IMR-90 (cell line): ENCODE measurements around the gene LYPD3. TPM values are rescaled to one million over a fixed set of nuclear protein-coding genes. Genes with fewer than 3 reads are reported as not detected.

Experiments
- ATAC-seq: fragments of 200-7000 bp; cut with Tn5 transposase; 2 replicates; pipeline ENCODE4 v1.9.1; 2020; ENCODE audit warnings: low read depth, mild to moderate bottlenecking, moderate library complexity
- BruUV-seq: library from RNA; stranded (reverse); fragments of 400-500 nt; replicated peaks from 2 replicates; lab custom pipeline; 2021; lab: Mats Ljungman, UMichigan
- CTCF ChIA-PET: fragments of 300-600 bp; formaldehyde crosslinking; extraction: SDS; loops from one replicate; lab custom pipeline; 2021; ENCODE audit warnings: antibody characterized with exemption; lab: Yijun Ruan, JAX
- POLR2A ChIA-PET: fragments of 300-600 bp; sonication (Branson Sonifier 250); formaldehyde crosslinking; loops from one replicate; lab custom pipeline; 2022; ENCODE audit warnings: antibody characterized with exemption; ENCODE audit not compliant: unreplicated experiment; lab: Charles Lee
- DNase-seq: peaks from one replicate; pipeline ENCODE4 v3.0.0; 2013
- H2AFZ ChIP-seq: replicated peaks from 2 replicates; pipeline ENCODE3; 2013; ENCODE audit warnings: low read length, mild to moderate bottlenecking; ENCODE audit not compliant: poor library complexity
- H2AK5ac ChIP-seq: 2 replicates; pipeline ENCODE4 v1.6.1; 2013; ENCODE audit warnings: low read depth, low read length, inconsistent platforms
- H2AK9ac ChIP-seq: replicated peaks from 2 replicates; pipeline ENCODE3; 2013; ENCODE audit warnings: mild to moderate bottlenecking, low read depth, low read length, moderate library complexity; ENCODE audit not compliant: poor library complexity
- H2BK120ac ChIP-seq: 2 replicates; pipeline ENCODE4 v1.6.1; 2013; ENCODE audit warnings: low read depth, low read length, inconsistent platforms
- H2BK15ac ChIP-seq: 3 replicates; pipeline ENCODE4 v1.6.1; 2013; ENCODE audit warnings: low read depth, low read length, inconsistent platforms
- H2BK20ac ChIP-seq: 2 replicates; pipeline ENCODE4 v1.6.1; 2013; ENCODE audit warnings: low read depth, mild to moderate bottlenecking, inconsistent platforms, low read length, moderate library complexity
- H2BK5ac ChIP-seq: 2 replicates; pipeline ENCODE4 v1.6.1; 2013; ENCODE audit warnings: mild to moderate bottlenecking, low read depth, low read length, inconsistent platforms; ENCODE audit not compliant: poor library complexity, severe bottlenecking
- H3K14ac ChIP-seq: replicated peaks from 2 replicates; pipeline ENCODE4 v1.6.1; 2013; ENCODE audit warnings: low read depth, low read length, inconsistent platforms
- H3K18ac ChIP-seq: 2 replicates; pipeline ENCODE4 v1.6.1; 2013; ENCODE audit warnings: low read depth, low read length, control low read depth
- H3K23ac ChIP-seq: 2 replicates; pipeline ENCODE4 v1.6.1; 2013; ENCODE audit warnings: low read depth, low read length, inconsistent platforms
- H3K27ac ChIP-seq: 2 replicates; pipeline ENCODE4 v1.5.1; 2013; ENCODE audit warnings: mild to moderate bottlenecking, control low read depth, low read length; ENCODE audit not compliant: insufficient read depth
- H3K27me3 ChIP-seq: 2 replicates; pipeline ENCODE4 v1.6.1; 2013; ENCODE audit warnings: low read length; ENCODE audit not compliant: control insufficient read depth, insufficient read depth
- H3K36me3 ChIP-seq: 2 replicates; pipeline ENCODE4 v1.6.1; 2013; ENCODE audit warnings: low read length, mixed read lengths; ENCODE audit not compliant: control insufficient read depth, insufficient read depth
- H3K4ac ChIP-seq: 2 replicates; pipeline ENCODE4 v1.6.1; 2013; ENCODE audit warnings: low read depth, low read length, inconsistent platforms
- H3K4me1 ChIP-seq: 2 replicates; pipeline ENCODE4 v1.6.1; 2013; ENCODE audit warnings: low read length, mixed read lengths; ENCODE audit not compliant: control insufficient read depth, insufficient read depth
- H3K4me2 ChIP-seq: 2 replicates; pipeline ENCODE4 v1.6.1; 2013; ENCODE audit warnings: low read depth, mild to moderate bottlenecking, control low read depth, low read length, moderate library complexity
- H3K4me3 ChIP-seq: 2 replicates; pipeline ENCODE4 v1.5.1; 2013; ENCODE audit warnings: low read depth, mild to moderate bottlenecking, control low read depth, low read length, moderate library complexity; ENCODE audit not compliant: insufficient read depth
- H3K56ac ChIP-seq: 2 replicates; pipeline ENCODE4 v1.6.1; 2013; ENCODE audit warnings: low read length, inconsistent platforms; ENCODE audit not compliant: insufficient read depth; ENCODE audit errors: extremely low read depth
- H3K79me1 ChIP-seq, 2 experiments: 2 replicates each; pipeline ENCODE4 v1.6.1; 2013; ENCODE audit warnings: low read length in 2 of 2, inconsistent platforms in 1 of 2, low read depth in 1 of 2
- H3K9ac ChIP-seq: 2 replicates; pipeline ENCODE4 v1.6.1; 2013; ENCODE audit warnings: low read depth, low read length, control low read depth
- H3K9me1 ChIP-seq: 2 replicates; pipeline ENCODE4 v1.6.1; 2013; ENCODE audit warnings: low read length, inconsistent platforms; ENCODE audit not compliant: insufficient read depth
- H3K9me3 ChIP-seq: 2 replicates; pipeline ENCODE4 v1.6.1; 2013; ENCODE audit warnings: low read length; ENCODE audit not compliant: control insufficient read depth, insufficient read depth
- H4K20me1 ChIP-seq: 2 replicates; pipeline ENCODE4 v1.6.1; 2013; ENCODE audit warnings: low read length, inconsistent platforms; ENCODE audit not compliant: insufficient read depth
- H4K5ac ChIP-seq: 2 replicates; pipeline ENCODE4 v1.6.1; 2013; ENCODE audit warnings: mild to moderate bottlenecking, low read depth, low read length, control low read depth
- H4K8ac ChIP-seq, 2 experiments: 2 replicates each; pipeline ENCODE4 v1.6.1; 2013; ENCODE audit warnings: low read depth in 2 of 2, low read length in 2 of 2, control low read depth in 1 of 2, inconsistent platforms in 1 of 2
- H4K91ac ChIP-seq: 2 replicates; pipeline ENCODE4 v1.6.1; 2013; ENCODE audit warnings: low read depth, low read length, inconsistent platforms; ENCODE audit not compliant: insufficient read depth
- BHLHE40 ChIP-seq: fragments of 150-350 bp; IDR thresholded peaks from 2 replicates; pipeline ENCODE4 v1.6.1; 2016; ENCODE audit warnings: mild to moderate bottlenecking, low read depth, low read length
- CEBPB ChIP-seq: IDR thresholded peaks from 2 replicates; pipeline ENCODE4 v1.6.1; 2012; ENCODE audit warnings: low read depth, low read length, improper control_type of control experiment
- CHD1 ChIP-seq: IDR thresholded peaks from 2 replicates; pipeline ENCODE4 v1.6.1; 2012; ENCODE audit warnings: low read depth, low read length, improper control_type of control experiment
- FOS ChIP-seq: fragments of 150-350 bp; IDR thresholded peaks from 2 replicates; pipeline ENCODE4 v1.6.1; 2016; ENCODE audit warnings: low read depth, low read length
- MAFK ChIP-seq: IDR thresholded peaks from 2 replicates; pipeline ENCODE4 v1.6.1; 2012; ENCODE audit warnings: low read depth, low read length, improper control_type of control experiment
- MAZ ChIP-seq: IDR thresholded peaks from 2 replicates; pipeline ENCODE4 v1.6.1; 2012; ENCODE audit warnings: low read depth, mild to moderate bottlenecking, low read length, improper control_type of control experiment, moderate library complexity, borderline replicate concordance
- MXI1 ChIP-seq: IDR thresholded peaks from 2 replicates; pipeline ENCODE4 v1.6.1; 2012; ENCODE audit warnings: low read depth, mild to moderate bottlenecking, low read length, moderate library complexity, borderline replicate concordance
- NFE2L2 ChIP-seq: fragments of 150-350 bp; IDR thresholded peaks from 2 replicates; pipeline ENCODE4 v1.6.1; 2016; ENCODE audit warnings: low read depth, mild to moderate bottlenecking, low read length
- POLR2A ChIP-seq: IDR thresholded peaks from 2 replicates; pipeline ENCODE4 v1.6.1; 2012; ENCODE audit warnings: mild to moderate bottlenecking, low read depth, low read length
- RAD21 ChIP-seq: IDR thresholded peaks from 2 replicates; pipeline ENCODE4 v1.6.1; 2012; ENCODE audit warnings: low read length, improper control_type of control experiment
- RCOR1 ChIP-seq: IDR thresholded peaks from 2 replicates; pipeline ENCODE4 v1.6.1; 2012; ENCODE audit warnings: mild to moderate bottlenecking, low read length, improper control_type of control experiment; ENCODE audit not compliant: insufficient replicate concordance
- RFX5 ChIP-seq: IDR thresholded peaks from 2 replicates; pipeline ENCODE4 v1.8.0; 2012; ENCODE audit warnings: low read depth, mild to moderate bottlenecking, low read length, moderate library complexity
- SMC3 ChIP-seq: fragments of 150-350 bp; IDR thresholded peaks from 2 replicates; pipeline ENCODE4 v1.6.1; 2016; ENCODE audit warnings: low read depth, mild to moderate bottlenecking, antibody characterized with exemption, low read length, moderate library complexity
- WGBS, 2 experiments: methylation state at CpG; one replicate each; pipeline versions ENCODE4 v1.1.5 to v1.1.7; 2013; ENCODE audit warnings: missing lambda C conversion rate in 2 of 2; ENCODE audit not compliant: insufficient read length in 1 of 2; ENCODE audit errors: extremely low coverage in 2 of 2; 5-methylcytosine and 5-hydroxymethylcytosine counted together
- dilution Hi-C: fragments of 300-500 bp; cut with HindIII; formaldehyde crosslinking; loops from one replicate; pipeline ENCODE4 v1.14.3; 2018; ENCODE audit warnings: low sequenced_read_pairs; ENCODE audit not compliant: unreplicated experiment
- in situ Hi-C: fragments of 300-500 bp; cut with MboI; formaldehyde crosslinking; loops from 3 replicates; pipeline ENCODE4 v1.14.3; 2019; ENCODE audit warnings: low sequenced_read_pairs, inconsistent platforms, mixed read lengths
- intact Hi-C: fragments of 100-400 bp; cut with micrococcal nuclease; formaldehyde crosslinking; loops from 2 replicates; pipeline ENCODE4 v1.10.0; 2022
- polyA plus RNA-seq, 3 experiments: library from polyadenylated mRNA; depleted of rRNA; stranded (reverse); fragments of >200 nt; gene quantifications; 2 replicates each; pipeline ENCODE4 v1.2.3, GENCODE V29; 2012; ENCODE audit warnings: low replicate concordance in 1 of 3
- total RNA-seq: library from RNA; depleted of rRNA; stranded (reverse); fragments of >200 nt; gene quantifications from 2 replicates; pipeline ENCODE4 v1.2.3, GENCODE V29; 2012
- TF ChIP-seq, protein P1 (sequence below): fragments of 150-350 bp; IDR thresholded peaks from 2 replicates; pipeline ENCODE4 v1.6.1; 2016; ENCODE audit warnings: low read depth, mild to moderate bottlenecking, low read length, moderate library complexity, borderline replicate concordance
- TF ChIP-seq, protein P2 (sequence below): conservative IDR thresholded peaks from 2 replicates; pipeline ENCODE4 v1.5.1; 2012; ENCODE audit warnings: mild to moderate bottlenecking, low read depth, low read length, improper control_type of control experiment
- TF ChIP-seq, protein P3 (sequence below): fragments of 150-350 bp; IDR thresholded peaks from 2 replicates; pipeline ENCODE4 v1.6.1; 2017; ENCODE audit warnings: mild to moderate bottlenecking, antibody characterized with exemption, low read length, low read depth

LYPD3 gene
- total and polyA plus RNA-seq, 2 of the 4 experiments (the other 2 are of a cell fraction) = 0.18 to 1.1 TPM

DNA sequence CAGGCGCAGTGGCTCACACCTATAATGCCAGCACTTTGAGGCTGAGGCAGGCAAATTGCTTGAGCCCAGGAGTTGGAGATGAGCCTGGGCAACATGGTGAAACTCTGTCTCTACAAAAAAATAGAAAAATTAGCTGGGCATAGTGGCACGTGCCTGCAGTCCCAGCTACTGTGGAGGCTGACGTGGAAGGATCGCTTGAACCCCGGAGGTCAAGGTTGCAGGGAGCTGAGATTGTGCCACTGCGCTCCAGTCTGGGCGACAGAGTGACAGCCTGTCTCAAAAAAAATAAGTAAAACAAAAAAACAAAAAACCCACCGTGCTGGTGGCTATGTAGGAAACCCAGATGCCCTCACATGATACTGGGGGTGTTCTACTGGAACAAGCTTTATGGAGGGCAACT lies 22.8 kb upstream of the LYPD3 start:
- no peaks in the 10 kb centered on the region for H3K27me3 ChIP-seq
- no peak overlapping the region for H3K4me3 ChIP-seq
- no peak overlapping the region for H3K9ac ChIP-seq
- H3K23ac ChIP-seq = no peak overlapping the region
- ChIA-PET POLR2A (no interaction called here), CTCF (no interaction called here)
- TF ChIP-seq, protein P1, sequence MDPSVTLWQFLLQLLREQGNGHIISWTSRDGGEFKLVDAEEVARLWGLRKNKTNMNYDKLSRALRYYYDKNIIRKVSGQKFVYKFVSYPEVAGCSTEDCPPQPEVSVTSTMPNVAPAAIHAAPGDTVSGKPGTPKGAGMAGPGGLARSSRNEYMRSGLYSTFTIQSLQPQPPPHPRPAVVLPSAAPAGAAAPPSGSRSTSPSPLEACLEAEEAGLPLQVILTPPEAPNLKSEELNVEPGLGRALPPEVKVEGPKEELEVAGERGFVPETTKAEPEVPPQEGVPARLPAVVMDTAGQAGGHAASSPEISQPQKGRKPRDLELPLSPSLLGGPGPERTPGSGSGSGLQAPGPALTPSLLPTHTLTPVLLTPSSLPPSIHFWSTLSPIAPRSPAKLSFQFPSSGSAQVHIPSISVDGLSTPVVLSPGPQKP = no peak
- TF ChIP-seq MAFK (no peak), RFX5 (no peak), CEBPB (no peak), MAZ (no peak), FOS (no peak), SMC3 (no peak), MXI1 (no peak), BHLHE40 (no peak), CHD1 (no peak), RCOR1 (no peak), NFE2L2 (no peak), POLR2A (no peak), RAD21 (no peak)
- TF ChIP-seq, protein P2, sequence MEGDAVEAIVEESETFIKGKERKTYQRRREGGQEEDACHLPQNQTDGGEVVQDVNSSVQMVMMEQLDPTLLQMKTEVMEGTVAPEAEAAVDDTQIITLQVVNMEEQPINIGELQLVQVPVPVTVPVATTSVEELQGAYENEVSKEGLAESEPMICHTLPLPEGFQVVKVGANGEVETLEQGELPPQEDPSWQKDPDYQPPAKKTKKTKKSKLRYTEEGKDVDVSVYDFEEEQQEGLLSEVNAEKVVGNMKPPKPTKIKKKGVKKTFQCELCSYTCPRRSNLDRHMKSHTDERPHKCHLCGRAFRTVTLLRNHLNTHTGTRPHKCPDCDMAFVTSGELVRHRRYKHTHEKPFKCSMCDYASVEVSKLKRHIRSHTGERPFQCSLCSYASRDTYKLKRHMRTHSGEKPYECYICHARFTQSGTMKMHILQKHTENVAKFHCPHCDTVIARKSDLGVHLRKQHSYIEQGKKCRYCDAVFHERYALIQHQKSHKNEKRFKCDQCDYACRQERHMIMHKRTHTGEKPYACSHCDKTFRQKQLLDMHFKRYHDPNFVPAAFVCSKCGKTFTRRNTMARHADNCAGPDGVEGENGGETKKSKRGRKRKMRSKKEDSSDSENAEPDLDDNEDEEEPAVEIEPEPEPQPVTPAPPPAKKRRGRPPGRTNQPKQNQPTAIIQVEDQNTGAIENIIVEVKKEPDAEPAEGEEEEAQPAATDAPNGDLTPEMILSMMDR = no peak
- TF ChIP-seq, protein P3, sequence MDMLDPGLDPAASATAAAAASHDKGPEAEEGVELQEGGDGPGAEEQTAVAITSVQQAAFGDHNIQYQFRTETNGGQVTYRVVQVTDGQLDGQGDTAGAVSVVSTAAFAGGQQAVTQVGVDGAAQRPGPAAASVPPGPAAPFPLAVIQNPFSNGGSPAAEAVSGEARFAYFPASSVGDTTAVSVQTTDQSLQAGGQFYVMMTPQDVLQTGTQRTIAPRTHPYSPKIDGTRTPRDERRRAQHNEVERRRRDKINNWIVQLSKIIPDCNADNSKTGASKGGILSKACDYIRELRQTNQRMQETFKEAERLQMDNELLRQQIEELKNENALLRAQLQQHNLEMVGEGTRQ = no peak
- H4K5ac ChIP-seq = no peak overlapping the region
- ATAC-seq (no peak), DNase-seq (no peak)
- in situ Hi-C loops = no loop called here
- no peak overlapping the region for H3K4me2 ChIP-seq
- no peak overlapping the region for H3K27ac ChIP-seq
- no peak overlapping the region for H2BK5ac ChIP-seq
- no peak overlapping the region for H2BK15ac ChIP-seq
- H3K18ac ChIP-seq = no peak overlapping the region
- no peak overlapping the region for H4K8ac ChIP-seq
- no peak overlapping the region for H2AK9ac ChIP-seq
- H3K9me1 ChIP-seq = peaks cover 5% of the 10 kb centered on the region; the same call in 1 of the 2 replicates
- dilution Hi-C loops = no loop called here
- peaks cover 4% of the 10 kb centered on the region for H3K36me3 ChIP-seq
- no peak overlapping the region for H3K14ac ChIP-seq
- intact Hi-C loops = no loop called here
- no peak overlapping the region for H2BK20ac ChIP-seq
- H3K9me3 ChIP-seq = no peaks in the 10 kb centered on the region
- no peak overlapping the region for H3K56ac ChIP-seq
- H4K91ac ChIP-seq = no peak overlapping the region
- H3K79me1 ChIP-seq = no peaks in the 10 kb centered on the region
- H2BK120ac ChIP-seq = no peak overlapping the region
- H2AFZ ChIP-seq = no peak overlapping the region
- 86% methylated on average over 4 of the region's 8 CpGs; no CpG with 5 or more reads in 1 of the 2 experiments for WGBS, 2 experiments
- no peak overlapping the region for H2AK5ac ChIP-seq
- no peaks in the 10 kb centered on the region for H3K4me1 ChIP-seq
- no peaks in the 10 kb centered on the region for H4K20me1 ChIP-seq
- H3K4ac ChIP-seq = no peak overlapping the region
- BruUV-seq = no TSS peak
